ENCODE results near the gene ZC3H10. TPM values are rescaled to one million over a fixed set of nuclear protein-coding genes. Genes with fewer than 3 reads are reported as not detected.

ZC3H10 gene
- total and polyA plus RNA-seq, 5 donors from 2014 or later: 1.7 to 11.0 (median 3.0) TPM

DNA sequence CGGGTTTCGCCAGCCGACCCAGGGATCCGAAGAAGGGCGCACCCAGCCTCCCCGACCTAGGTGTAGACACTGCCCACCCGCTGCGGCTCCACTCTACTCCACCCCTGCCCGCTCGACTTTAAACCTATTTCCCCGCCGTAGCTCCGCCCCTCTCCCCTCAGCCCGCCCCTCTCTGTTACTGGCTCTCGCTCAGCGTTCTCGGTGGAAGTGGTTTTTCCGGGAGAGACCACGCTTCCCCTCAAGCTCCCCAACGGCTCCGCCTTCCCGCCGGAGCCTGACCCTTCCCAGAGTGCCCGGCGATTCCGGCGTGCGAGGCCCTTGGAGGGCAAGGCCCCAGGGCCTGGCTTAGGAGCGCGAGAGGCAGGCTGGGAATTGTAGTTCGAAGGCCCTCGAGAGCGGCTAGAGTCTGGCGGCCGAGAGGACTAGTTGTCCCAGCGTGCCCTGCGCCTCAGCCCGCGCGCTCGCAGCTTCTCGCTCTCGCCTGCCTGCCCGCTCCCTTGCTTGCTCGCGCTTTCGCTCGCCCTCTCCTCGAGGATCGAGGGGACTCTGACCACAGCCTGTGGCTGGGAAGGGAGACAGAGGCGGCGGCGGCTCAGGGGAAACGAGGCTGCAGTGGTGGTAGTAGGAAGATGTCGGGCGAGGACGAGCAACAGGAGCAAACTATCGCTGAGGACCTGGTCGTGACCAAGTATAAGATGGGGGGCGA, 13.8 kb upstream of the ZC3H10 start, which contains the start of gene PA2G4:
TSS of gene PA2G4 (plus strand) at position 451 of the 706 bp plus-strand sequence. CDS start at position 630, 179 bp downstream.
- H3K27me3 Mint-ChIP-seq: no peaks in the 10 kb centered on the region
- Histone ChIP-seq H3K4me1 (ENCODE audit: control insufficient read depth, insufficient read depth, low read length, poor library complexity, severe bottlenecking) (peaks cover 49% of the 10 kb centered on the region), H3K9me3 (ENCODE audit: control insufficient read depth in 2 of 2, low read length in 2 of 2) (no peaks in the 10 kb centered on the region), H3K36me3 (ENCODE audit: control insufficient read depth, insufficient read depth, low read length) (peaks cover 25% of the 10 kb centered on the region), H3K4me3 (ENCODE audit: low read depth, low read length) (peak within 1 kb of the TSS; percentile 76), H3K27ac (ENCODE audit: insufficient read depth, low read length, poor library complexity, severe bottlenecking) (peak within 1 kb of the TSS; percentile 89), H3K27me3 (ENCODE audit: control insufficient read depth, insufficient read depth, low read length) (no peaks in the 10 kb centered on the region)
- H3K27ac Mint-ChIP-seq: peak within 1 kb of the TSS; percentile 95 to 100 (median 99)
- ATAC-seq (ENCODE audit: low read depth in 2 of 2) (peak; percentile 91 to 94), DNase-seq (peak; percentile 93 to 100 (median 94))
- H3K4me3 Mint-ChIP-seq: peak within 1 kb of the TSS; percentile 91 to 99 (median 96)
- peaks cover 11% of the 10 kb centered on the region for H3K36me3 Mint-ChIP-seq
- H3K9me3 Mint-ChIP-seq: no peaks in the 10 kb centered on the region
- H3K4me1 Mint-ChIP-seq: peaks cover 11 to 67% (median 48%) of the 10 kb centered on the region in 4 donors

GRCh38 chr12:56104815-56105608, 13.1 kb upstream of the ZC3H10 start:
- H3K4me1 ChIP-seq (ENCODE audit: control insufficient read depth, insufficient read depth, low read length, poor library complexity, severe bottlenecking): peaks cover 49% of the 10 kb centered on the region

DNA sequence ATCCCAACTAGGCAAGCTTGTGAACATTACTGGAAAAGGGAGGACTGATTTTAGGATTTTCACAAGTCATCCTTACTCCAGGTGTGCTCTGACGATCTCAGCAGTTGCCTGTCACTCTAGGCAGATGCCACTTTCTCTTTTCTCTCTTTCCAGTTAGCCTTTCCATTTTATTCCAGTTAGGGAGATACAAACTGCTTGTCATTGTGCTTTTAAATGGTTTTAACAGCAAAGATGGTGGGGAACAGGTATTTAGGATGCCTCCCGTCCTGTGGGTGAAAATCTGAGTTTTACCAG, 12.5 kb upstream of the ZC3H10 start:
- H3K9me3 ChIP-seq (ENCODE audit: control insufficient read depth in 2 of 2, low read length in 2 of 2): no peaks in the 10 kb centered on the region
- H3K27ac Mint-ChIP-seq: peak overlapping the region; percentile 89 to 99 (median 95)
- peak overlapping the region; percentile 89 for H3K27ac ChIP-seq (ENCODE audit: insufficient read depth, low read length, poor library complexity, severe bottlenecking)
- H3K9me3 Mint-ChIP-seq: no peaks in the 10 kb centered on the region
- ATAC-seq (ENCODE audit: low read depth in 2 of 2) (no peak), DNase-seq (no peak)
- no peaks in the 10 kb centered on the region for H3K27me3 ChIP-seq (ENCODE audit: control insufficient read depth, insufficient read depth, low read length)
- H3K36me3 ChIP-seq (ENCODE audit: control insufficient read depth, insufficient read depth, low read length): peaks cover 36% of the 10 kb centered on the region
- peak overlapping the region; percentile 91 to 99 (median 96) for H3K4me3 Mint-ChIP-seq
- H3K36me3 Mint-ChIP-seq: peaks cover 18% of the 10 kb centered on the region
- H3K4me1 Mint-ChIP-seq: peaks cover 11 to 60% (median 47%) of the 10 kb centered on the region in 4 donors
- H3K27me3 Mint-ChIP-seq: no peaks in the 10 kb centered on the region
- peaks cover 49% of the 10 kb centered on the region for H3K4me1 ChIP-seq (ENCODE audit: control insufficient read depth, insufficient read depth, low read length, poor library complexity, severe bottlenecking)
- H3K4me3 ChIP-seq (ENCODE audit: low read depth, low read length): peak overlapping the region; percentile 76

More at GRCh38 chr12:56104815-56105608, 13.1 kb upstream of the ZC3H10 start:
- H3K27ac Mint-ChIP-seq: peak overlapping the region; percentile 95 to 100 (median 99)
- Histone ChIP-seq H3K4me3 (ENCODE audit: low read depth, low read length) (peak overlapping the region; percentile 76), H3K36me3 (ENCODE audit: control insufficient read depth, insufficient read depth, low read length) (peaks cover 31% of the 10 kb centered on the region), H3K9me3 (ENCODE audit: control insufficient read depth in 2 of 2, low read length in 2 of 2) (no peaks in the 10 kb centered on the region), H3K27ac (ENCODE audit: insufficient read depth, low read length, poor library complexity, severe bottlenecking) (peak overlapping the region; percentile 89), H3K27me3 (ENCODE audit: control insufficient read depth, insufficient read depth, low read length) (no peaks in the 10 kb centered on the region)
- peaks cover 13% of the 10 kb centered on the region for H3K36me3 Mint-ChIP-seq
- peak overlapping the region; percentile 91 to 99 (median 96) for H3K4me3 Mint-ChIP-seq
- no peaks in the 10 kb centered on the region for H3K9me3 Mint-ChIP-seq
- DNase-seq (peak in 2 of 3 donors; percentile 17 to 44), ATAC-seq (ENCODE audit: low read depth in 2 of 2) (no peak)
- H3K27me3 Mint-ChIP-seq: no peaks in the 10 kb centered on the region
- peaks cover 11 to 63% (median 47%) of the 10 kb centered on the region in 4 donors for H3K4me1 Mint-ChIP-seq

DNA sequence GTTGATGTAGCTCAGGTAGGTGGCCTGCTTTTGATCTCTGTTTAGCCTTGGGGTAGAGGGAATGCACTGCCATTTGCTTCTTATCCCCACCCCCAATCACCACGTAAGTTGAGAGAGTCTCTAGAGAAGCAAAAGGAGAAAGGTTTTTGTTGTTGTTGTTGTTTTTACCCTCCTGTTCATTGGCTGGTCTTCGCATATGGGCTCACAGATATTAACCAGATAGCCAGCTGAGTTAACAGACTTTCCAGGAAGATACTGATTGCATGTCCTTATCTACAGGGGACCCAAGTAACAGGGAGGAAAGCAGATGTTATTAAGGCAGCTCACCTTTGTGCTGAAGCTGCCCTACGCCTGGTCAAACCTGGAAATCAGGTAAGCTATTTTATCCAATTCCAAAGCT, 10.8 kb upstream of the ZC3H10 start:
- H3K27ac Mint-ChIP-seq: peak overlapping the region in 2 of 3 donors; percentile 11 to 85
- peak overlapping the region in 1 of 4 donors; percentile 44 for H3K4me3 Mint-ChIP-seq

DNA sequence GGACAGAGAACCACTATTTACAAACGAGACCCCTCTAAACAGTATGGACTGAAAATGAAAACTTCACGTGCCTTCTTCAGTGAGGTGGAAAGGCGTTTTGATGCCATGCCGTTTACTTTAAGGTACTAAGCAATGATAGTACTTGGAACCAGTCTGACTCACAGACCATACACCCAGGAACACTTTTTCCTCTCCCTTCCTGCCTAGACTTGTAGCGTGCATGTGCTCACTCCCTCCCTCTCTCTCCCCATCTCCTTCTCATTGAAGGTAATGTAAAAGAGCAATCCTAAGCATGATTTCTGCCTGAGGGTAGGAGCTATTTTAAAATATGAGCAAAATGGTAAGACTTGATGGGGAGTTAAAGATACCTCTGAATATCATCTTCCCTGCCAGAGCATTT, 7.5 kb upstream of the ZC3H10 start:
- Mint-ChIP-seq H3K27me3 (no peaks in the 10 kb centered on the region), H3K36me3 (peaks cover 40% of the 10 kb centered on the region), H3K4me1 (peaks cover 3 to 21% (median 15%) of the 10 kb centered on the region in 4 donors), H3K4me3 (peak overlapping the region in 1 of 4 donors; percentile 63), H3K9me3 (no peaks in the 10 kb centered on the region), H3K27ac (peak overlapping the region in 2 of 3 donors; percentile 6 to 65)
- Histone ChIP-seq H3K27me3 (ENCODE audit: control insufficient read depth, insufficient read depth, low read length) (no peaks in the 10 kb centered on the region), H3K4me3 (ENCODE audit: low read depth, low read length) (no peak overlapping the region), H3K27ac (ENCODE audit: insufficient read depth, low read length, poor library complexity, severe bottlenecking) (no peak overlapping the region), H3K36me3 (ENCODE audit: control insufficient read depth, insufficient read depth, low read length) (peaks cover 62% of the 10 kb centered on the region), H3K4me1 (ENCODE audit: control insufficient read depth, insufficient read depth, low read length, poor library complexity, severe bottlenecking) (peaks cover 13% of the 10 kb centered on the region), H3K9me3 (ENCODE audit: control insufficient read depth in 2 of 2, low read length in 2 of 2) (no peaks in the 10 kb centered on the region)
- ATAC-seq (ENCODE audit: low read depth in 2 of 2): no peak
- DNase-seq: no peak

More for the DNA sequence above, 10.8 kb upstream of the ZC3H10 start:
- Histone ChIP-seq H3K36me3 (ENCODE audit: control insufficient read depth, insufficient read depth, low read length) (peaks cover 50% of the 10 kb centered on the region), H3K27ac (ENCODE audit: insufficient read depth, low read length, poor library complexity, severe bottlenecking) (no peak overlapping the region), H3K27me3 (ENCODE audit: control insufficient read depth, insufficient read depth, low read length) (no peaks in the 10 kb centered on the region), H3K4me3 (ENCODE audit: low read depth, low read length) (no peak overlapping the region), H3K9me3 (ENCODE audit: control insufficient read depth in 2 of 2, low read length in 2 of 2) (no peaks in the 10 kb centered on the region), H3K4me1 (ENCODE audit: control insufficient read depth, insufficient read depth, low read length, poor library complexity, severe bottlenecking) (peaks cover 39% of the 10 kb centered on the region)
- Mint-ChIP-seq H3K36me3 (peaks cover 31% of the 10 kb centered on the region), H3K27me3 (no peaks in the 10 kb centered on the region), H3K4me1 (peaks cover 11 to 47% (median 37%) of the 10 kb centered on the region in 4 donors), H3K9me3 (no peaks in the 10 kb centered on the region)
- no peak for DNase-seq
- no peak for ATAC-seq (ENCODE audit: low read depth in 2 of 2)

DNA sequence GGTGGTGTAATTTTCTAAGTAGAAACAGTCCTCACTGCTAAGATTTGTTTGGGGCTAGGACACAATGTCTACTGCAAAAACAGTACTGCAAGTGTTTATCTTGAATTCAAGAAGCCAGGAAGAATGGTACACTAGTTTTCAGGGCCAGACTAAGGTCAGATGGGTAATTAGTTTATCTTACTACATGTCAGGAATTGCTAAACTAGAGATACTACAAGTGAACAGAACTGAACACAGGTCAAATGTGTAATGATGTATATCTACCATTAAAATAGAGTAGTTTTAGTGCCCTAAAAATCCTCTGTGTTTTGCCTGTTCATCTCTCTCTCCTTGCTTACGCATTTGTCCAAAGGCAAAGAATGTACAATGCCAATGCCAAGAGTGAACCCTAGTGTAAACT, 4.0 kb upstream of the ZC3H10 start:
- Histone ChIP-seq H3K4me1 (ENCODE audit: control insufficient read depth, insufficient read depth, low read length, poor library complexity, severe bottlenecking) (peaks cover 18% of the 10 kb centered on the region), H3K27me3 (ENCODE audit: control insufficient read depth, insufficient read depth, low read length) (no peaks in the 10 kb centered on the region), H3K27ac (ENCODE audit: insufficient read depth, low read length, poor library complexity, severe bottlenecking) (no peak overlapping the region), H3K9me3 (ENCODE audit: control insufficient read depth in 2 of 2, low read length in 2 of 2) (no peaks in the 10 kb centered on the region), H3K36me3 (ENCODE audit: control insufficient read depth, insufficient read depth, low read length) (peaks cover 39% of the 10 kb centered on the region), H3K4me3 (ENCODE audit: low read depth, low read length) (no peak overlapping the region)
- ATAC-seq (ENCODE audit: low read depth in 2 of 2) (no peak), DNase-seq (no peak)
- Mint-ChIP-seq H3K27ac (peak overlapping the region in 2 of 3 donors; percentile 48 to 71), H3K4me3 (peak overlapping the region in 3 of 4 donors; percentile 33 to 73 (median 59)), H3K27me3 (peaks cover under 1% of the 10 kb centered on the region), H3K4me1 (peaks cover 9 to 31% (median 20%) of the 10 kb centered on the region in 4 donors), H3K36me3 (peaks cover 44% of the 10 kb centered on the region), H3K9me3 (no peaks in the 10 kb centered on the region)

GRCh38 chr12:56115329-56115728, 2.7 kb upstream of the ZC3H10 start:
- Histone ChIP-seq H3K4me3 (ENCODE audit: low read depth, low read length) (peak overlapping the region; percentile 94), H3K27me3 (ENCODE audit: control insufficient read depth, insufficient read depth, low read length) (no peaks in the 10 kb centered on the region), H3K4me1 (ENCODE audit: control insufficient read depth, insufficient read depth, low read length, poor library complexity, severe bottlenecking) (peaks cover 23% of the 10 kb centered on the region), H3K9me3 (ENCODE audit: control insufficient read depth in 2 of 2, low read length in 2 of 2) (no peaks in the 10 kb centered on the region), H3K36me3 (ENCODE audit: control insufficient read depth, insufficient read depth, low read length) (peaks cover 28% of the 10 kb centered on the region), H3K27ac (ENCODE audit: insufficient read depth, low read length, poor library complexity, severe bottlenecking) (peak overlapping the region; percentile 96)
- Mint-ChIP-seq H3K27ac (peak overlapping the region; percentile 93 to 99 (median 98)), H3K9me3 (no peaks in the 10 kb centered on the region), H3K27me3 (peaks cover 4% of the 10 kb centered on the region), H3K4me3 (peak overlapping the region; percentile 91 to 99 (median 98)), H3K36me3 (peaks cover 39% of the 10 kb centered on the region), H3K4me1 (peaks cover 9 to 41% (median 27%) of the 10 kb centered on the region in 4 donors)
- no peak for ATAC-seq (ENCODE audit: low read depth in 2 of 2)
- no peak for DNase-seq
